Thymus (tissue), 11 donors: ENCODE results near the gene CFAP99. TPM values are rescaled to one million over a fixed set of nuclear protein-coding genes. Genes with fewer than 3 reads are reported as not detected.

ENCODE experiments used
- DNase-seq, 9 donors: peaks; one replicate each; pipeline ENCODE4 v3.0.0-alpha.2; 2013; ENCODE audit warnings: low spot score in 9 of 9, low read depth in 6 of 9, missing footprints in 1 of 9
- H3K27ac ChIP-seq, 2 donors: one replicate each; pipeline ENCODE4 v1.5.1; 2013; ENCODE audit warnings: control low read depth in 1 of 2, low read depth in 1 of 2, low read length in 1 of 2, mild to moderate bottlenecking in 1 of 2, moderate library complexity in 1 of 2
- H3K27me3 ChIP-seq, 2 donors: one replicate each; pipeline ENCODE4 v1.5.1; 2013; ENCODE audit warnings: low read length in 1 of 2; ENCODE audit not compliant: control insufficient read depth in 2 of 2, insufficient read depth in 1 of 2
- H3K36me3 ChIP-seq, 2 donors: one replicate each; pipeline ENCODE4 v1.5.1; 2013; ENCODE audit warnings: low read length in 1 of 2, mild to moderate bottlenecking in 1 of 2, moderate library complexity in 1 of 2; ENCODE audit not compliant: control insufficient read depth in 2 of 2, insufficient read depth in 2 of 2
- H3K4me1 ChIP-seq, 2 donors: one replicate each; pipeline ENCODE4 v1.5.1; 2013; ENCODE audit warnings: low read length in 2 of 2; ENCODE audit not compliant: control insufficient read depth in 2 of 2, insufficient read depth in 2 of 2
- H3K4me3 ChIP-seq, 2 donors: one replicate each; pipeline ENCODE4 v1.5.1; 2013; ENCODE audit warnings: low read length in 2 of 2, control low read depth in 1 of 2, mild to moderate bottlenecking in 1 of 2
- H3K9me3 ChIP-seq, 2 donors: one replicate each; pipeline ENCODE4 v1.5.1; 2013; ENCODE audit warnings: low read length in 1 of 2, mild to moderate bottlenecking in 1 of 2; ENCODE audit not compliant: control insufficient read depth in 2 of 2, insufficient read depth in 1 of 2
- WGBS: extraction: QIAGEN DNeasy Blood & Tissue Kit; methylation state at CpG from one replicate; pipeline ENCODE4 v1.1.7; 2013; 5-methylcytosine and 5-hydroxymethylcytosine counted together
- polyA plus RNA-seq: library from polyadenylated mRNA; stranded (reverse); fragments of 200-250 nt; gene quantifications from one replicate; pipeline ENCODE4 v1.2.3, GENCODE V29; 2013
- total RNA-seq: library from RNA; stranded (reverse); fragments of 120-200 nt; gene quantifications from one replicate; pipeline ENCODE4 v1.2.4, GENCODE V29; 2013
- donor health status: healthy.

CFAP99 gene
- total and polyA plus RNA-seq, 2 donors: 0.18 to 0.19 TPM

GRCh38 chr4:2413821-2414610 is 4.7 kb upstream of the CFAP99 start:
- H3K4me3 ChIP-seq: no peak overlapping the region
- H3K4me1 ChIP-seq: peaks cover 40 to 41% of the 10 kb centered on the region in 2 donors
- peaks cover 0 to 12% of the 10 kb centered on the region in 2 donors for H3K9me3 ChIP-seq
- no peak overlapping the region for H3K27ac ChIP-seq
- H3K27me3 ChIP-seq: peaks cover 49 to 81% of the 10 kb centered on the region in 2 donors
- H3K36me3 ChIP-seq: no peaks in the 10 kb centered on the region
- 47% methylated on average over 14 of the region's 14 CpGs for WGBS
- no peak for DNase-seq

- Histone ChIP-seq H3K36me3 (no peaks in the 10 kb centered on the region), H3K9me3 (peaks cover 0 to 12% of the 10 kb centered on the region in 2 donors), H3K4me3 (no peak overlapping the region), H3K27ac (no peak overlapping the region), H3K4me1 (peaks cover 48 to 51% of the 10 kb centered on the region in 2 donors), H3K27me3 (peaks cover 59 to 85% of the 10 kb centered on the region in 2 donors)
- WGBS: 96% methylated on average over 3 of the region's 3 CpGs
- DNase-seq: no peak
Observed at GRCh38 chr4:2415213-2415612, 3.5 kb upstream of the CFAP99 start.

- no peaks in the 10 kb centered on the region for H3K36me3 ChIP-seq
Observed at GRCh38 chr4:2415881-2416563, 2.7 kb upstream of the CFAP99 start.

GRCh38 chr4:2416564-2417225 is 2.1 kb upstream of the CFAP99 start:
- Histone ChIP-seq H3K4me3 (peak overlapping the region in 1 of 2 donors; percentile 64), H3K27ac (no peak overlapping the region), H3K27me3 (peaks cover 67 to 93% of the 10 kb centered on the region in 2 donors), H3K36me3 (no peaks in the 10 kb centered on the region), H3K9me3 (peaks cover 0 to 12% of the 10 kb centered on the region in 2 donors), H3K4me1 (peaks cover 48 to 51% of the 10 kb centered on the region in 2 donors)
- 3% methylated on average over 55 of the region's 55 CpGs for WGBS
- DNase-seq: peak in 2 of 9 donors; percentile 14 to 27

More at GRCh38 chr4:2415881-2416563, 2.7 kb upstream of the CFAP99 start:
- H3K27me3 ChIP-seq: peaks cover 67 to 91% of the 10 kb centered on the region in 2 donors
- H3K4me3 ChIP-seq: no peak overlapping the region
- no peak for DNase-seq
- H3K27ac ChIP-seq: no peak overlapping the region
- WGBS: 62% methylated on average over 17 of the region's 17 CpGs
- peaks cover 0 to 12% of the 10 kb centered on the region in 2 donors for H3K9me3 ChIP-seq
- peaks cover 48 to 51% of the 10 kb centered on the region in 2 donors for H3K4me1 ChIP-seq

GRCh38 chr4:2417226-2417764 is 1.5 kb upstream of the CFAP99 start:
- H3K27me3 ChIP-seq: peaks cover 62 to 93% of the 10 kb centered on the region in 2 donors
- WGBS: 2% methylated on average over 61 of the region's 61 CpGs
- no peak for DNase-seq
- H3K36me3 ChIP-seq: no peaks in the 10 kb centered on the region
- H3K27ac ChIP-seq: no peak overlapping the region
- H3K4me1 ChIP-seq: peaks cover 43 to 47% of the 10 kb centered on the region in 2 donors
- H3K9me3 ChIP-seq: peaks cover 0 to 11% of the 10 kb centered on the region in 2 donors
- peak overlapping the region in 1 of 2 donors; percentile 64 for H3K4me3 ChIP-seq

- peaks cover 0 to 9% of the 10 kb centered on the region in 2 donors for H3K9me3 ChIP-seq
- peak within 1 kb of the TSS; percentile 29 to 64 for H3K4me3 ChIP-seq
- WGBS: 2% methylated on average over 90 of the region's 90 CpGs
- peaks cover 62 to 93% of the 10 kb centered on the region in 2 donors for H3K27me3 ChIP-seq
- peak within 1 kb of the TSS in 1 of 2 donors; percentile 33 for H3K27ac ChIP-seq
- no peak for DNase-seq
- H3K36me3 ChIP-seq: no peaks in the 10 kb centered on the region
- H3K4me1 ChIP-seq: peaks cover 36 to 40% of the 10 kb centered on the region in 2 donors
Observed at GRCh38 chr4:2417765-2418649, 748 bp upstream of the CFAP99 start, which contains the start of gene ZFYVE28. Gene ZFYVE28, minus strand, starts transcription at chr4:2418645. Its CDS starts 322 bp downstream, at chr4:2418323.

- Histone ChIP-seq H3K36me3 (no peaks in the 10 kb centered on the region), H3K9me3 (peaks cover 0 to 9% of the 10 kb centered on the region in 2 donors), H3K4me3 (no peak overlapping the region), H3K27me3 (peaks cover 52 to 89% of the 10 kb centered on the region in 2 donors), H3K4me1 (peaks cover 28 to 29% of the 10 kb centered on the region in 2 donors), H3K27ac (no peak overlapping the region)
- no peak for DNase-seq
- 72% methylated on average over 9 of the region's 9 CpGs for WGBS
Observed at GRCh38 chr4:2419814-2420213, 1.1 kb downstream of the CFAP99 start.

GRCh38 chr4:2421928-2422327 is 3.2 kb downstream of the CFAP99 start:
- DNase-seq: no peak
- peaks cover 34 to 67% of the 10 kb centered on the region in 2 donors for H3K27me3 ChIP-seq

More at GRCh38 chr4:2421928-2422327, 3.2 kb downstream of the CFAP99 start:
- no peak overlapping the region for H3K27ac ChIP-seq
- H3K9me3 ChIP-seq: peaks cover 0 to 3% of the 10 kb centered on the region in 2 donors
- no peak overlapping the region for H3K4me3 ChIP-seq
- WGBS: 95% methylated on average over 6 of the region's 6 CpGs
- H3K4me1 ChIP-seq: peaks cover 21 to 22% of the 10 kb centered on the region in 2 donors
- no peaks in the 10 kb centered on the region for H3K36me3 ChIP-seq
